ENCODE results near the gene VPS54.

VPS54 gene, protein sequence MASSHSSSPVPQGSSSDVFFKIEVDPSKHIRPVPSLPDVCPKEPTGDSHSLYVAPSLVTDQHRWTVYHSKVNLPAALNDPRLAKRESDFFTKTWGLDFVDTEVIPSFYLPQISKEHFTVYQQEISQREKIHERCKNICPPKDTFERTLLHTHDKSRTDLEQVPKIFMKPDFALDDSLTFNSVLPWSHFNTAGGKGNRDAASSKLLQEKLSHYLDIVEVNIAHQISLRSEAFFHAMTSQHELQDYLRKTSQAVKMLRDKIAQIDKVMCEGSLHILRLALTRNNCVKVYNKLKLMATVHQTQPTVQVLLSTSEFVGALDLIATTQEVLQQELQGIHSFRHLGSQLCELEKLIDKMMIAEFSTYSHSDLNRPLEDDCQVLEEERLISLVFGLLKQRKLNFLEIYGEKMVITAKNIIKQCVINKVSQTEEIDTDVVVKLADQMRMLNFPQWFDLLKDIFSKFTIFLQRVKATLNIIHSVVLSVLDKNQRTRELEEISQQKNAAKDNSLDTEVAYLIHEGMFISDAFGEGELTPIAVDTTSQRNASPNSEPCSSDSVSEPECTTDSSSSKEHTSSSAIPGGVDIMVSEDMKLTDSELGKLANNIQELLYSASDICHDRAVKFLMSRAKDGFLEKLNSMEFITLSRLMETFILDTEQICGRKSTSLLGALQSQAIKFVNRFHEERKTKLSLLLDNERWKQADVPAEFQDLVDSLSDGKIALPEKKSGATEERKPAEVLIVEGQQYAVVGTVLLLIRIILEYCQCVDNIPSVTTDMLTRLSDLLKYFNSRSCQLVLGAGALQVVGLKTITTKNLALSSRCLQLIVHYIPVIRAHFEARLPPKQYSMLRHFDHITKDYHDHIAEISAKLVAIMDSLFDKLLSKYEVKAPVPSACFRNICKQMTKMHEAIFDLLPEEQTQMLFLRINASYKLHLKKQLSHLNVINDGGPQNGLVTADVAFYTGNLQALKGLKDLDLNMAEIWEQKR

DNA sequence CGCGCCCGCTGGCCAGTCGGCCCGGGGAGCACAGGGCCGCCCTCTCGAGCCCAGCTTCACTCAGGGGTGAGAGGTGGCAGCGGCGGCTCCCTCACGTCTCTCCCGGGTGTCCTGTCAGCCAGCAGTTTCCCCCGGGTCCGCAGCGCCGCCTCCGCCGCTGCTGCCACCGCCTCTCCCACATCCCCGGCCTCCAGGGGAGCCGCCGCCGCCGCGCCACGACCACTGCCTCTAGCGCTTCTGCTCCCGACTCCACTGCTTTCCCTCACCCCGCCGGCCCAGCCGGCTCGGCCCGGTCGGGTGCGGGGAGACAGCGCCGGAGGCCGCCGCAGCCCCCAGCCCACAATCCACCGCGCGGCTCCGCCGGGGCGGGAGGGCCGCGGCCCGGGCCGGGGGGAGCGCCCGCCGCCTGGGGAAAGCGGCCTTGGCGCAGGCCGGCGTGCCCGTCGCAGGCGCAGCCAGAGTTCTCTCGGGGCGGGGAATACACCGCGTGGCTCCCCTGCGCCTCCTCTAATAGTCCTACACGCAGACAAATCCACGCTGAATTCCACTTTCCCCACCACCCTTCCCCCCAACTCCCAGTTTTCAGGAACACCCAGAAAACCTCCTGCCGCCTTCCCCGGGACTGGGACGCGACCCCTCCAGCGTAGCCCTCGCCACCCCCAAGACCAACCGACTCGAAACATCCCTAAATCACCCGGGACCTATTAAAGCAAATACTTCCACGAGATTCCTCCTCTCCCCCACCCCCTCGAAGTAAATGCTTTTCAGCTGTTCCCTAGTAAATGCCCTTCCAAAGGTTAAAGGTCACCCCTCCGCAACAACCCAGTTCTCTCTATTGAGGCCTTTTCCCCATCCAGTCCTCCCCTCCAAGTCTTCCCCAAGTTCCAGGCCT, at the start of gene VPS54:
TSS of gene VPS54 (minus strand) at position 346 of the 892 bp plus-strand sequence. CDS start 35,429 bp downstream, outside the sequence.
- DNase-seq (ENCODE audit: low spot score) = peak; percentile 52

DNA sequence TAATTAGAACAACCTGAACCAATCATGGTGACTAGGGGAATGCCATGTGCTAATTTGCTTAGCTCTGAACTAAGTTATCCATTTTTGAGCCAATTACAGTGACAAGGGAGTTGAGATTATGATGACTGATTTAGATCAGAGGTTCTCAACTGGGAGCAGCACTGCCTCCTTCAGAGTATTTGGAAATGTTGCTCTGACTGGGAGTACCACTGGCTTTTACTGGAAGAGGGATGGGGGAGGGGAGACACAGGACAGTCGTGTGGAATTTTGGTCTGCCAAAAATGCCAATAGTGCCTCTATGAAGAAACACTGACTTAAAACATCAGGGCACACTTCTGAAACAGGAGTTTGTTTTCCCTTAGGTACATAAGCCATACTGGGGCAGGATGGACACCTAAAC, 48.1 kb upstream of the VPS54 start:
- no peak for DNase-seq (ENCODE audit: low spot score)

DNA sequence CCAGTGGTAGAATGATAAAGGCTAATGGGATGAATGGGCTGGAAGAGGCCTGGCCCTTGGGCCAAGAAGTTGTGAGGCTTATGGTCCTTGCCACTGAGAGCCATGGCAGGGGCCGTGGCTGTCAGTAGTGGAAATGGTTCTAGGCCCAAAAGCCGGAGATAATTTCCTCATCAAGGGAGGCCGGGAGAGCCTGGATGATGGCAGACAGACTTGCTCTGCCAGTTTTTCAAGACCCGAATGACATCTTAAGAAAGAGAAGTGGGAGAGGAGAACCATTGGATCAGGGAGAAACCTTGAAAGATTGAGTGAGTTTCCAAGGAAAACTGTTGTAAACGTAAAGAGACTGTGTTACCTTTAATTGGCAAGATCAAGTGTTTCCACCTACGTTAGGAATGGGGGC, 46.3 kb upstream of the VPS54 start:
- no peak for DNase-seq (ENCODE audit: low spot score)

DNA sequence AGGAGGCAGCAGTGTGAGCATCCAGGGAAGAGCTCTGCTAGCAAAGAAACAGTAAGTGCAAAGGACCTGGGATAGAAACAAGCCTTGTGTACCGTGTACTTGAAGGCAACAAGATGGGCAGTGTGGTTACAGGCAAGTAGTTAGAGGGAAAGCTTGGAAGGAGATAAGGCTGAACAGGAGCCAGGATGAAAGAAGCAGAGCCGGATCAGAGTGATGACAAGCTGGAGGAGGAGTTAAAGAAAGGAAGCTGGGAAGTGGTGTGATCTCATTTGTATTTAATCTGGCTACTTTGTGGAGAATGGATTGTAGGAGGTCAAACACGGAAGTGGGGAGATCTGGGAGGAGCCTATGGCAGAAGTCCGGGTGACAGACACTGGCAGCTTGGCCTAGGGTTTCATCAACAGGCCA, 44.7 kb upstream of the VPS54 start:
- DNase-seq (ENCODE audit: low spot score) = no peak

DNA sequence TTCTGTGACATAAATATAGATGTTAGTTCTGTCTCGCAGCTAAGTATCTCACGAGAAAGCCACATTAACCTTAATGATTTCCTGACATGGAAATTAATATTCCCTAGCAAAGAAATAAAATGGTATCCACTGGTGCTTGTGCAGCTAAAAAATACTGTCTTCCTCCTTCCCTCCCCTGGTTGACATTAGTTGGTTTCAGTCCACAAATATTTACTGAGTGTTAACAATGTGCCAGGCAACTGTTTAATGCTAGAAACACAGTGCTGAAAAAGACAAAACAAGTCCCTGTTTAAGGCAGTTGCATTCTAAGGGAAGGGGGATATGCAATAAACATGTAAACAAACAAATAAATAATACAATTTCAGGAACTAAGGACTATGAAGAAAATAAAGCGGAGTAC, 44.2 kb upstream of the VPS54 start:
- no peak for DNase-seq (ENCODE audit: low spot score)

DNA sequence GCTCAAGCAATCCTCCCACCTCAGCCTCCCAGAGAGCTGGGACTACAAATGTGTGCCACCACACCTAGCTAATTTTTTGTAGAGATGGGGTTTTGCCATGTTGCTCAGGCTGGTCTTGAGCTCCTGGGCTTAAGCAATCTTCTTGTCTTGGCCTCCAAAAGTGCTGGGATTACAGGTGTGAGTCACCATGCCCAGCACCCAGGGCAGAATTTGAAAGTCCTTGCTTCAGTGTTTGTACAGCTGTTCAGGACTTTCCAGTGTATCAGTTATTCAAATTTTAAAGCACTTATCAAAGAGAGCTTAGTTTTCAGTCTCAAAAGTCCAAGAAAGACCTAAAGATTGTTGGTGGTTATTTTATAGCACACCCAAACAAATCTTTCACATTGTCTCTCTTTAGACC, 43.6 kb upstream of the VPS54 start:
- DNase-seq (ENCODE audit: low spot score) = peak; percentile 20

DNA sequence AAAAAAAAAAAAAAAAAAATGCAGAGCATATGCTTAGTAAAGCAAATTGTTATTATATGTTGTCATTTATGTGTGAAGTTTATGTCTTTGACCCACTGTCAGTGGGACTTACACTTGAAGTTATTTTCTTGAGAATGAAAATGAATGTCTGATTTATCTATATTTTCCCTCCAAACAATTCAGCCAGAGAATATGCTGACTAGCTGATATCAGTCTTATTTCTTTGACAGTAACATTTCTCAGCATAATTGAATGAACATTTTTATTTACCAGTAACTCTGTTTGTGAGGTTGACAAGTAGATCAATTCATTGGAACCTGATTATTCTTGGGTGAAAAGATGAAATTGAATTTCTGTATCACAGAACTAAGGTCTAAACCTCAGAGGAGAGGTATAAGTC, 40.0 kb upstream of the VPS54 start:
- no peak for DNase-seq (ENCODE audit: low spot score)

DNA sequence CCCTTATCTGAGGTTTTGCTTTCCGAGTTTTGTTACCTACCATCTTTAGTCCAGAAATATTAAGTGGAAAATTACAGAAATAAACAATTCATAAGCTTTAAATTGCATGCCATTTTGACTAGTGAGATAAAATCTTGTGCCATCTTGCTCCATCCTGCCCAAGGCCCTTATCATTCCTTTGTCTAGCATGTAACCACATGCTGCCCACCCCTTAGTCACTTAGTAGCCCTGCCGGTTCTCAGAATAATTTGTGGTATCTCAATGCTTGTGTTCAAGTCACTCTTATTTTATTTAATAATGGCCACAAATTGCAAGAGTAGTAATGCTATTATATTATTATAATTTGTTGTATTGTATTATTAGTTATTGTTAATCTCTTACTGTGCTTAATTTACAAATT, 36.8 kb upstream of the VPS54 start:
- no peak for DNase-seq (ENCODE audit: low spot score)

DNA sequence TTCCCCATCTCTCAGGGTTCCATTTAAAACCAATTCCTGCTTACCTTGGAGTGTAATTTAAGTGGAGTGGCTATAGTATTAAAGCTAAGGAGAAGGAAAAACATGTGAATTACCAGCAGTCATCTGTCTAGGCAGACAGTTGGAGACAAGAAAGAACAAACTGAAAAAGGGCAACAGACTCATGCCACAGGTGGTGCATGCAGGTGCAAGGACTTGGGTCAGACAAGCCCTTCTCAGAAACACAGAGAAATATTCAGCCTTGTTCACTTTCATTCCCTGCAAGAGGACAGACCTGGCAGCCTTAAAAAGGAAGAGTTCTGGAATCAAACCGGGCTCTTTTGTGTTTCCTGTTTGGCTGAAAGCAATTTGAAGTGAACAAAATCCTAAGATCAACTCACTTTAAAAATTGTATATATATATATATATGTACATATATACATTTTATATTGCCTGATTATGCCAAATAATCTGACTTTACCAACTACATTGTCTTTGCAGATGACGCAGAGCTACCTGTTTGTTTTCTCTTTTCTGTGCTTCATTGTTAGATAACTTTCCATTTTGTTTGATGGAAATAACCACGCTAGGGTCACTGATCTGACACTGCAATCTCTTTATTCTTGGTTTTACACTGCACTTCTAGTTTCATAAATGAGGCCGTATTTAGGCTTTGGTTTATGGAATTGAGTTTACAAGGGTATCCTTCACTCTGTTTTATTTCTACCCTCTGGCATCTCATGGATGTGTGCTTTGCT, 35.1 kb upstream of the VPS54 start:
- no peak for DNase-seq (ENCODE audit: low spot score)

DNA sequence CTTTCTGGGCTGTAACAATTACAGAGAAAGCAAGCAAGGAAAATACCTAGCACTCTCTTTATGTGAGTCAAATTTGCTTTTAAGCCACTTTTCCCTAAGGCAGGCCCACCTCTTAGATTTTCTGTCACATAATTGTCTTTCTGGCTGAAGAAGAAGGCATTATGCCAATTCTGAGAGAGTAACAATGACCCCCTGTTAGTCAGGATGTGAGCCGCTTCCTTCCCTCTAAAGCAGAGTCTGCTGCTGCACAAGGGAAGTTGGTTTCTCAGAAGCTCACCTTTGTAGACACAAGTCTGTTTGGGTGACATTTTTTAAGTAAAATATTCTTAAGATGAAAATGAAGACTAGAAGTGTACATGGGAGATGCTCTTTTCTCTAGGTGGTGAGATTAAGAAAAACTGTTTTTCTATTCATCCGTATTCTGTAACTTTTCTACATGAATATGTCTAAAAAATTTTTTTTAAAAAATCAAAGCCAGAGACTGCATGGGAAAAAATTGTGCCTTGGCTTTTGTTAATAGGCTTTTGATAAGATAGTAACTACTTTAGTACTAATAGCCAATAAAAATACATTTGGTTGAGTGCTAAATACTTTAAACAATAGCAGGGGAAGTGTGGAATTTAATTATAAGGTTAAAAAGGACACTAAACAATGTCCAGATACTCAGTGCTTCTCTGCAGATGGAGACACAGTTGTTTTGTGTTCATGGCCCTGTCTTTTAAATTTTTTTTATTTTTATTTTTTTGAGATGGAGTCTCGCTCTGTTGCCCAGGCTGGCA, 33.4 kb upstream of the VPS54 start:
- DNase-seq (ENCODE audit: low spot score) = no peak

DNA sequence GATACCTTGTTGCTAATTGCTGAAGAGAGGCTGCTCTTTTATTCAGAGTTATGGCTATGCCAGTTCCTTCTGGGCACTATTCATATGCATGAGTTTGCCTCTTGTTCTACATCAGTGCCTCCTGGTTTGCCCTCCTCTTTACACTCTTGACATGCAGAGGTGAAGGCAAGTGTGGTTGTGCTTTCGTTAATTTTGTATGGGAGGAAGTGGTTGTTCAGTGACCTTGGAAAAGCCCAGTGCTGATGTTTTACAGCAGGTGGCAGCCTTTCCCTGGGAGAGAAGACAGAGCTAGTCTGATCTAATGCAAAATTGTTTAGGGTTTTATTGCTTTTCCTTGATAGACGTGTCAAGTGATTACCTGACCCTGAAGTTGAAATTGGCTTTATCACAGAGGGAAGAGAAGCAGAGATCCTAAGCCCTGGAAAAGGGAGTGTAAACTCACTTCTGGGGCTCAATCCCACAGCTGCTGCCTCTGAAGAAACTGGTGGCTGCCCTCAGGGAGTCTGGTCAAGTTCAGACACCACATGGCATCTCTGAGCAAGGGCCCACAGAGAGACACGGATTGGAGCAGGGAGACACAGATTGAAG, 30.5 kb upstream of the VPS54 start:
- DNase-seq (ENCODE audit: low spot score) = peak; percentile 81

DNA sequence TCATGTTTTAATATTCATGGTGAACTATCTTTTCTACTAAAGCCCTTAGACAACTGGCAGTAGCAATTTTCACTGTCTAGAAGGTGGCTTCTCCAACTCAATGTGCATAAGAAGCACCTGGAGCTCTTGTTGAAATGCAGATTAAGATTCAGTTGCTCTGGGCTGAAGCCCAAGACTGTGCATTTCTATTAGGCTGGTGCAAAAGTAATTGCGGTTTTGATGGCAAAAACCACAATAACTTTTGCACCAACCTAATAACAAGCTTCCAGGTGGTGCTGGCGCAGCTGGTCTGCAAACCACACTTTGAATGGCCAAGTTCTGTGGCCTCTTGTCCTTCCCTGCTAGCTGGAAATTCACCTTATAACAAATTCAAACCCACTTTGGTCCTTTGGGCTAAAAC, 26.7 kb upstream of the VPS54 start:
- DNase-seq (ENCODE audit: low spot score) = no peak

DNA sequence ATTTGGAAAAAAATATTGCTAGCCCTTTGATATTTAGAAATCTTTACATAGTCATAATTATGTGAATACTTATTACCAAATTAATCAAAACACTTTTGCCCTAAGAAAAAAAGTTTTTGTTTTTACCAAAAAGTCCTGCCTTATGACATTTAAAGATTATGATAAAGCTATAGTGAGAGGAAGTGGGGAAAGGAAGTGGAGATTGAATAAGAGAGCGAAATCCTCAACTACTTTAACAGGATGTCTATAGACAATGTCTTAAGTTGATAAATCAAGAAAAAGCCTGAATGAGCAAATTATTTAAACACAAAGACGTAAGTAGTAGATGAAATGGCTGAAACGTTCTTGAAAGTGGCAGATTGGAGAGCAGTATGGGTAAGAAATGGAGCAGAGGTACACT, 20.9 kb upstream of the VPS54 start:
- DNase-seq (ENCODE audit: low spot score) = no peak

DNA sequence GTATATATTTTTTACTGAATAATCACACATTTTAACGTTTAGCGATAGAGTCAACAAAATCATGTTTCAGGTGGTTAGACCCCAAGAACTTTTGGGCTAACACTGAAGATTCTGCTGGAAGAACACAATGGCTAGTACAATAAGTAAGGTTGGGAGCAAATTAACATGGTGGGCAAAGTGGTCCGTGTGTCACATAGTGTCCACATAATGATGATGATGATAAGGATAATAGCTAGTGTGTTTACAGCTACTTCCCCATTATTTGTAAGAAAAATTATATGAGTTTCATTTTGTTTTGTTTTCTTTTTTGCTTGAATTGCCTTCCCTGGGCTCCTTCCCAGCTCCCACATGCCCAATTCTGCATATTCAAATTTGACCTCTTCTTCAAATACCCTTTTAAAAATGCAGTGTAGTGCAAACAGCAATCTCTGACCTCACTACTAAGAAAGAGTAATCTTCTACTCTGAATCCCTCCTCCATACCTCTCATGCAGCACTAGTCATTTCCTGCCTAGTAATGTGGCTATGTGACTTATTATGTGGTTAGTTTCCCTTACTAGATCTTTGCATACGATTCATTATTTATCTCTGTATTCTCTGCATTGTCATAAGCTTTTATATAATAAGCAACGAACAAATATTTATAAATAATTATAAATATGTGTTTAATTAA, 16.9 kb upstream of the VPS54 start:
- DNase-seq (ENCODE audit: low spot score) = no peak

DNA sequence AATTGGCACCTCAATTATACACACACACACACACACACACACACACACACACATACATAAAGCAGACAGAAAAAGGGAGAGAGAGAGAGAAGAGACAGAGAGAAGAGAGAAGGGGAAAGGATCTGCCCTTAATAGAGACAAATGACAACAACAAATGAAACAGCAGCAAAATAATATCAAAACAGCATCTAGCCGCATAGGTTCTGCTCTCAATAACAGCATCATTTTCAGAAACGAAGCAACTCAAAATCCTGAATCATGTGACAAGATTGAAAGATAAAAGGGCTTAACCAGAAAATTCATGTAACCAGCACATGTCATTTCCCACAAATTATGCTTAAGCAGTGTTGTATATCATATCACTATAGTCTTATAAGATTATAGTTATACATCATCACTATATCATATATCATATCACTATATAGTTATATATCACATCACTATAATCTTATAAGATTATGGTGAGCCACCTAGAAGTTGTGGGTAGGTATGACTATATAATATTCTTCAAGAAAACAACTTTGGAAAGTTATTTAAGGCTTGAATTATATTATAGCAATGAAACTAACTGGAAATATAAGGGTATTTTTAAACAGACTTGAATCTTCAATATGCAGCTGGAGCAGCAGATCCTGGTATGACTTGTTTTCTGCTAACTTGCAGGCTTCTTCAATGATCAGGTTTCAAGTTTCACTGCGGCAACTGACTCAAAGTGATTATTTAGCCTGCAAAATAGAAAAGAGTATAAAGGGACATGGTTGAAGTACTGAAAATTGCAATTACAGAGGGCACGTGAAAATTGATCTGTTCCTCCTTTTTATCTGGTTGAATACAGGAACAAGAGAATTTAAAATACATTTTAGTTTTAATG, 16.1 kb upstream of the VPS54 start:
- no peak for DNase-seq (ENCODE audit: low spot score)

DNA sequence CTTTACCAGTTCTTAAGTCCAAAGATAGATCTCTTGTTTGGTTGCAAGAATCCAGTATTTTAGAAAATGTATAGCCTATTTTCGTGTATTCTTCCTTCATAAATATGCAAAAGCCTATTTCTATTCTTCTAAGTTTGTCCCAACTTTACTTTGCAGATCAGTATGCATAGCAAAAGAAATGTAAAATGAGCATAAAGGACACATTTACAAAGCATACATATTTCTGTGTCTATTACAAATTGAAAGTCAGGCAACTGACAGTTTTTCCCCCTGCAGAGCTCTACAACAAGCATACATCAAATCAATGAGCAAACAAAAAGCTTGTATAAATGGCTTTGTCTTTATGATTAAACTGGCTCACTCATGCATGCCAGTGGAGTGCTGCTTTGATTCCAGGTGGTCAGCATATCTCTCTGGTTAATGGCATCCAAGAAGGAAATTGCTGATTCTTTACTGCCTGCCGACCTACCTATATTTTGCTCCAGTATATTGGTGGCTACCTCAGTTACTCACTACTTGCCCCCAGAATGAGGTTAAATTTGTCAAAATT, 10.0 kb upstream of the VPS54 start:
- no peak for DNase-seq (ENCODE audit: low spot score)

DNA sequence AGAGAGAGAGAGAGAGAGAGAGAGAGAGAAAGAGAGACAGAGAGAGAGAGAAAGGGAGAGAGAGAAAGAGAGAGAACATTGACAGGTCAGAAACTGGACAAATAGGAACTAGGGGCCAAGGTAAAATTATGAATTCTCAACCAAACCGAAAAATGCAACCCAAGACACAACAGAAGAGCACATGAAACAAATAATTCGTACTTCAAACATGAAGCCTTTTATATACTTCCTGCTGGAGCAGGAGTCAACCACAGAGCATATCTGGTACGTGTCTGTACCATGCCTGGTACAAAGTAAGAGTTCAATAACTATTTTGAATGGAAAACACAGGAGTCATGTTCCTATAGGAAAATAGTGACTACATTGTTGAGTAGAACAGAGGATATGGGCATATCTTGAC, 6.5 kb upstream of the VPS54 start:
- DNase-seq (ENCODE audit: low spot score) = no peak

DNA sequence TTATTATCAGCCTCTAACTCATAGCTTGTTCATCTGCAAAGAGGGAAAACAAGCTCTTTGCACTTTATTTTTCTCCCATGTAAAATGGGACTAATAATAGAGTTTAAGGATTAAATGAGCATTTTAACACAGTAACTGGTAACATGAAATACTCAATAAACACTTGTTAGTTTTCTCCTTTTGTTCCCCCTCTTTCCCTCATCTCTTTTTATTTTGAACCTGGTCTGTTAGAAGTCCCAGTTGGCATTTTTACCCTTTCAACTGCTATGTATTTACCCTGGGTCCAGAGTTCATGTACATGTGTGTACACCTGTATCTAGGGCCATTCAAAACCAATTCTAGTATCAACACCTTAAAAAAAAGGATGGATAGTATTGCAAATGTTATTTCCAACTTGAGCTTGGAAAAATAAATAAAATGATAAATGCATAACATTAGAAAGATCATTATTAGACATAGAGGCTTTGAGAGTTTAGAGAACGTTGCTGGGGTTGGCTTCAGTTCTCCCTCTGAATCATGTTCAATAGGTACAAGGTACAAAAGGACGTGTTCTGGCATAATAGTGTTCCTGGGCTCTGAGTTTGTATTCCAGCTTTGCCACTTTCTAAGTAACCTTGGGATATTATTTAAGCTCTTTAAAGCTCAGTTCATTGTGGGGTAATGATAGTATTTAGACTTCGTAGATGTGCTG, 5.2 kb upstream of the VPS54 start:
- DNase-seq (ENCODE audit: low spot score) = no peak
